HL-60 (cell line): ENCODE data around the gene NEK2.
A peak's percentile ranks its signal among the peaks of the same experiment; 100 is the strongest.

Source experiments
- DNase-seq, 2 experiments: peaks; one replicate each; pipeline ENCODE4 v3.0.0-alpha.2; 2010 to 2020; ENCODE audit warnings: low read depth in 1 of 2, low spot score in 1 of 2
- H3K27ac ChIP-seq: fragments of 250-450 bp; sonication (Bioruptor Pico); replicated peaks from 2 replicates; pipeline ENCODE4 v1.5.1; 2020; ENCODE audit warnings: mild to moderate bottlenecking, moderate library complexity
- H3K27me3 ChIP-seq: fragments of 250-450 bp; sonication (Bioruptor Pico); 2 replicates; pipeline ENCODE4 v1.5.1; 2021; ENCODE audit warnings: mild to moderate bottlenecking, moderate library complexity; ENCODE audit not compliant: insufficient read depth, poor library complexity, severe bottlenecking
- H3K4me3 ChIP-seq: replicated peaks from 2 replicates; pipeline ENCODE4 v1.5.1; 2011; ENCODE audit warnings: mild to moderate bottlenecking, control low read depth, low read length; ENCODE audit not compliant: insufficient read depth
- GABPA ChIP-seq: IDR thresholded peaks from 2 replicates; pipeline ENCODE4 v1.6.1; 2012; ENCODE audit warnings: low read depth
- POLR2AphosphoS5 ChIP-seq: IDR thresholded peaks from 2 replicates; pipeline ENCODE4 v1.6.1; 2012; ENCODE audit warnings: low read depth
- REST ChIP-seq: IDR thresholded peaks from 2 replicates; pipeline ENCODE4 v1.6.1; 2012; ENCODE audit warnings: low read depth; ENCODE audit not compliant: insufficient replicate concordance
- SPI1 ChIP-seq: IDR thresholded peaks from 2 replicates; pipeline ENCODE4 v1.6.1; 2012; ENCODE audit warnings: low read depth, mild to moderate bottlenecking, borderline replicate concordance
- TF ChIP-seq, protein P1 (sequence below): IDR thresholded peaks from one replicate; pipeline ENCODE4 v1.5.1; 2011; ENCODE audit warnings: low read length, control low read depth, inconsistent platforms; ENCODE audit not compliant: insufficient read depth

Gene NEK2

GRCh38 chr1:211656728-211657127, 18.7 kb downstream of the NEK2 start:
- Histone ChIP-seq H3K27me3 (no peaks in the 10 kb centered on the region), H3K4me3 (no peak overlapping the region), H3K27ac (no peak overlapping the region)
- no peak for DNase-seq
- TF ChIP-seq POLR2AphosphoS5 (no peak), SPI1 (no peak), GABPA (no peak), REST (no peak)
- TF ChIP-seq, protein P1, sequence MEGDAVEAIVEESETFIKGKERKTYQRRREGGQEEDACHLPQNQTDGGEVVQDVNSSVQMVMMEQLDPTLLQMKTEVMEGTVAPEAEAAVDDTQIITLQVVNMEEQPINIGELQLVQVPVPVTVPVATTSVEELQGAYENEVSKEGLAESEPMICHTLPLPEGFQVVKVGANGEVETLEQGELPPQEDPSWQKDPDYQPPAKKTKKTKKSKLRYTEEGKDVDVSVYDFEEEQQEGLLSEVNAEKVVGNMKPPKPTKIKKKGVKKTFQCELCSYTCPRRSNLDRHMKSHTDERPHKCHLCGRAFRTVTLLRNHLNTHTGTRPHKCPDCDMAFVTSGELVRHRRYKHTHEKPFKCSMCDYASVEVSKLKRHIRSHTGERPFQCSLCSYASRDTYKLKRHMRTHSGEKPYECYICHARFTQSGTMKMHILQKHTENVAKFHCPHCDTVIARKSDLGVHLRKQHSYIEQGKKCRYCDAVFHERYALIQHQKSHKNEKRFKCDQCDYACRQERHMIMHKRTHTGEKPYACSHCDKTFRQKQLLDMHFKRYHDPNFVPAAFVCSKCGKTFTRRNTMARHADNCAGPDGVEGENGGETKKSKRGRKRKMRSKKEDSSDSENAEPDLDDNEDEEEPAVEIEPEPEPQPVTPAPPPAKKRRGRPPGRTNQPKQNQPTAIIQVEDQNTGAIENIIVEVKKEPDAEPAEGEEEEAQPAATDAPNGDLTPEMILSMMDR = no peak

GRCh38 chr1:211654838-211655787, 20.3 kb downstream of the NEK2 start:
- Histone ChIP-seq H3K27me3 (no peaks in the 10 kb centered on the region), H3K4me3 (no peak overlapping the region), H3K27ac (no peak overlapping the region)
- DNase-seq = peak in 1 of 2 experiments; percentile 82
- TF ChIP-seq REST = no peak
- TF ChIP-seq, protein P1 = peak; percentile 72

DNA sequence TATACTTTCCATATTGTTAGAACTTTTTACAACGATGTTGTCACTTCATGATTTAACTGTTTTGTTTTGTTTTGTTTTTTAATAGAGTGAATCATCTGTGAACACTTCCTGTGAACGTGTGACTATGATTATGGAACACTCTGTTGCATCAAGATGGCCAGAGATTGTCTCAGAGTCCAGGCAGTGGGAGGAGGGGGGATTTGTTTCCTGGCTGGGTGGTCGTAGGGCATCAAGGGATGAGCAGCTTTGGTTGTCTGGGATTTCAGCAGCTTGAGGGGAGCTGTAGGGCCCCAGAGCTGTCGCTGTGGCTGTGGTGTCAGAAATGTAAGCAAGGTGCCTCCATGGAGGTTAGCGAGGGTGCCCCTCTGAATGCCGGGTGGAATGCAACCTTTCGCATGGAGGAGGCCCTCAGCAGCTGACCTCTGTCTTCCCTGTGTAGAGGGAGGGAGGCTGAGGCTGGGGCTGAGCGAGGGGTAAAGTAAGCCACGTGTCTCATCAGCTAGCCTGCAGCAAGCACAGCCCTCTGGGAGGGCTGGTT, 21.4 kb downstream of the NEK2 start:
- TF ChIP-seq GABPA (no peak), SPI1 (no peak), REST (no peak), POLR2AphosphoS5 (no peak)
- TF ChIP-seq, protein P1 = no peak
- no peak overlapping the region for H3K4me3 ChIP-seq
- no peak for DNase-seq
- no peaks in the 10 kb centered on the region for H3K27me3 ChIP-seq
- no peak overlapping the region for H3K27ac ChIP-seq
